Ascending aorta (tissue), 2 donors: ENCODE results near the gene NTRK3. TPM values are rescaled to one million over a fixed set of nuclear protein-coding genes. Genes with fewer than 3 reads are reported as not detected.

Experiments
- DNase-seq, 2 donors: peaks; one replicate each; pipeline ENCODE4 v3.0.0-alpha.2; 2019; ENCODE audit warnings: low spot score in 2 of 2
- H3K27ac ChIP-seq, 2 donors: fragments of 200-600 bp; sonication (generic); one replicate each; pipeline ENCODE4 v1.5.1; 2016 to 2017; ENCODE audit warnings: mild to moderate bottlenecking in 1 of 2
- H3K27me3 ChIP-seq: fragments of 200-600 bp; sonication (generic); one replicate; pipeline ENCODE4 v1.5.1; 2017
- H3K36me3 ChIP-seq, 2 donors: fragments of 200-600 bp; sonication (generic); one replicate each; pipeline ENCODE4 v1.5.1; 2016
- H3K4me1 ChIP-seq, 2 donors: fragments of 200-600 bp; sonication (generic); one replicate each; pipeline ENCODE4 v1.5.1; 2016 to 2017; ENCODE audit warnings: mild to moderate bottlenecking in 1 of 2
- H3K4me3 ChIP-seq, 2 donors: fragments of 200-600 bp; sonication (generic); one replicate each; pipeline ENCODE4 v1.5.1; 2016 to 2017; ENCODE audit warnings: mild to moderate bottlenecking in 1 of 2
- H3K9me3 ChIP-seq, 2 donors: fragments of 200-600 bp; sonication (generic); one replicate each; pipeline ENCODE4 v1.5.1; 2016
- intact Hi-C: fragments of 100-400 bp; cut with DNase I; formaldehyde crosslinking; loops from one replicate; pipeline ENCODE4 v1.15.1; 2023
- total RNA-seq: library from RNA; depleted of rRNA; stranded (reverse); fragments of >200 nt; gene quantifications from one replicate; pipeline ENCODE4 v1.1.0, GENCODE V29; 2016
- TF ChIP-seq, protein P1 (sequence below), 3 experiments: fragments of 200-600 bp in 2 of 3; fragments of 450-650 bp in 1 of 3; sonication (generic) in 2 of 3; IDR thresholded peaks; one replicate each; pipeline ENCODE4 v1.5.1; 2016 to 2019; ENCODE audit warnings: antibody characterized with exemption in 3 of 3, mild to moderate bottlenecking in 1 of 3, moderate library complexity in 1 of 3

Gene NTRK3
- total RNA-seq, 1 donor from 2014 or later = 52.7 TPM

DNA sequence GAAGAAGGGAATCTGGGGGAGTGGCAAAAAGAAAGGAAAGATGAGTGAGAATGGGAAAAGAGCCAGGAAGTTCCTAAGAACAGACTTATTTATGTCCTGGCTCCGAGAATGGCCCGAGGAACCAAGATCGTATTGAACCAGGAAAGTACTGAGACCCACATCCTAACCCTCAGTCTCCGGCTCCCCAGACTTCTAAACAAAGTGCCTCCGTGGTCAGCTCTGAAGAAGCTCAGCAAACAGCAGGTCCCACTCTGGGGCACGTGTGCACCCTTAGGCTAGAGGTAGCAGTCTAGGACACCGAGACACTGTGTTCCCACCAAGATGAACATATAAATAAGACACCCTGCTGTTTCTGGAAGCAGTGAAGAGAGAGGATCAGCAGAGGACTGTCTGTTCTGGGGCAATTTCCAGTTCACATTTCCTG, 307.4 kb downstream of the NTRK3 start:
- TF ChIP-seq, protein P1, sequence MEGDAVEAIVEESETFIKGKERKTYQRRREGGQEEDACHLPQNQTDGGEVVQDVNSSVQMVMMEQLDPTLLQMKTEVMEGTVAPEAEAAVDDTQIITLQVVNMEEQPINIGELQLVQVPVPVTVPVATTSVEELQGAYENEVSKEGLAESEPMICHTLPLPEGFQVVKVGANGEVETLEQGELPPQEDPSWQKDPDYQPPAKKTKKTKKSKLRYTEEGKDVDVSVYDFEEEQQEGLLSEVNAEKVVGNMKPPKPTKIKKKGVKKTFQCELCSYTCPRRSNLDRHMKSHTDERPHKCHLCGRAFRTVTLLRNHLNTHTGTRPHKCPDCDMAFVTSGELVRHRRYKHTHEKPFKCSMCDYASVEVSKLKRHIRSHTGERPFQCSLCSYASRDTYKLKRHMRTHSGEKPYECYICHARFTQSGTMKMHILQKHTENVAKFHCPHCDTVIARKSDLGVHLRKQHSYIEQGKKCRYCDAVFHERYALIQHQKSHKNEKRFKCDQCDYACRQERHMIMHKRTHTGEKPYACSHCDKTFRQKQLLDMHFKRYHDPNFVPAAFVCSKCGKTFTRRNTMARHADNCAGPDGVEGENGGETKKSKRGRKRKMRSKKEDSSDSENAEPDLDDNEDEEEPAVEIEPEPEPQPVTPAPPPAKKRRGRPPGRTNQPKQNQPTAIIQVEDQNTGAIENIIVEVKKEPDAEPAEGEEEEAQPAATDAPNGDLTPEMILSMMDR (IDR thresholded peaks at IDR 0.05) = no peak
- intact Hi-C loops = no loop called here
- H3K27me3 ChIP-seq = no peaks in the 10 kb centered on the region
- H3K9me3 ChIP-seq = no peaks in the 10 kb centered on the region
- no peaks in the 10 kb centered on the region for H3K4me1 ChIP-seq
- no peak for DNase-seq
- no peak overlapping the region for H3K4me3 ChIP-seq
- H3K36me3 ChIP-seq = no peaks in the 10 kb centered on the region
- peak overlapping the region; percentile 20 to 59 for H3K27ac ChIP-seq

DNA sequence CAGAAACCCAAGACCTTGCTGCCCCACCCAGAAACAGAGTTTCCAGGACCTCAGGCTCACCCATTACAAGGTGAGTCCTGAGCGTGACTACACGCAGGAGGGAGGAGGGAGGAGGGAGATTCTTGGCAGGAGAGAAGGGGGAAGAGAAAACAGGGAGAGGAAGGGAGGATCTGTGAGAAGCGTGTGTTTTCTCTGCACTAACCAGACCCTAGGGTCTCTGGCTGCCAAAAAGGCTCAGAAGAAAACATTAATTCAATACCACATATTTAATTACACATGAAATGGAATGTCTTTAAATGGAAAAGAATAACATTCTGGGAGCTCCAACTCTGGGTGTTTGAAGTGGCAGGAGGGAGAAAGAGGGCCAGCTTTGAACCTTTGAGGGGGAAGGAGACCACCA, 309.0 kb downstream of the NTRK3 start:
- DNase-seq = no peak
- Histone ChIP-seq H3K27me3 (no peaks in the 10 kb centered on the region), H3K4me3 (no peak overlapping the region), H3K9me3 (no peaks in the 10 kb centered on the region), H3K27ac (no peak overlapping the region), H3K36me3 (no peaks in the 10 kb centered on the region), H3K4me1 (no peaks in the 10 kb centered on the region)
- intact Hi-C loops = no loop called here
- TF ChIP-seq, protein P1 (IDR thresholded peaks at IDR 0.05) = no peak

DNA sequence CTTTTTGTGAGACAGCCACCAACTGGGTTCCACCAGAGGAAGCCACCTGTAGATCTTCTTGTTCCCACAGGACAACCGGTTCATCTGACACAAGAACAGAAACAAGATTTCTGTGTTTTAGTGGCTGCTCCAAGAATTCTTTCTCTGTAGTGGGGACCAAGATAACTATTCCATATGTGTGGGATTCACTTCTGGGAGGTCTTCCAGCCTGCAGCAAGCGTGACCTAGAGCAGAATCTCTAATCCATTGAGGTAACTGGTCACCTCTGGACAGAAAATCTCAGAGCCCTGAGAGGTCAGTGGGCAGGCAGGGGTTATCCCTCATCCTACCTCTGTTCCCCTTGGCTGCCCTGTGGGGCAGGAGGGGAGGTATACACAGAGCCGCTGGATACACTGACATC, 311.3 kb downstream of the NTRK3 start:
- Histone ChIP-seq H3K4me1 (no peaks in the 10 kb centered on the region), H3K4me3 (no peak overlapping the region), H3K27me3 (no peaks in the 10 kb centered on the region), H3K36me3 (no peaks in the 10 kb centered on the region), H3K27ac (no peak overlapping the region), H3K9me3 (no peaks in the 10 kb centered on the region)
- TF ChIP-seq, protein P1 (IDR thresholded peaks at IDR 0.05) = no peak
- intact Hi-C loops = no loop called here
- no peak for DNase-seq

DNA sequence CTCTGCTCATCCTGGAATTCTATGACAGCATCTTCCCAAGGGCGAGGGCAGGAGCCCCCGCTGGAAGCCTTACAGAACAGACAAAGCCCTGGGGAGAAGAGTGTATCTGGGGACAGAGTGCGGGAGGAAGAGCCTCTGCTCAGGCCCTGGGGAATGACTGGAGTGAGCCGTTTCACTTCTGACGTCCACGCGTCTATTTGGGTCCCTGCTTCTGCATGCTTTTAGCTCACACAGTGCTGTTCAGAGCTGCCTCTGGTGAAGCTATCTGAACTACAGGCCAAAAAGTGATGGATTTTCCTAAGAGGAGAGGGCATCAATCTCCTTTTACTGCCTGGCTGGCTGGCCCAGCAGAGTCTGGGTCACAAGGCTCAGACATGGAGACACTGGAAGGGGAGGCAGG, 311.8 kb downstream of the NTRK3 start:
- Histone ChIP-seq H3K27me3 (no peaks in the 10 kb centered on the region), H3K4me3 (no peak overlapping the region), H3K4me1 (no peaks in the 10 kb centered on the region), H3K36me3 (no peaks in the 10 kb centered on the region), H3K27ac (no peak overlapping the region), H3K9me3 (no peaks in the 10 kb centered on the region)
- intact Hi-C loops = no loop called here
- TF ChIP-seq, protein P1 (IDR thresholded peaks at IDR 0.05) = no peak
- no peak for DNase-seq

DNA sequence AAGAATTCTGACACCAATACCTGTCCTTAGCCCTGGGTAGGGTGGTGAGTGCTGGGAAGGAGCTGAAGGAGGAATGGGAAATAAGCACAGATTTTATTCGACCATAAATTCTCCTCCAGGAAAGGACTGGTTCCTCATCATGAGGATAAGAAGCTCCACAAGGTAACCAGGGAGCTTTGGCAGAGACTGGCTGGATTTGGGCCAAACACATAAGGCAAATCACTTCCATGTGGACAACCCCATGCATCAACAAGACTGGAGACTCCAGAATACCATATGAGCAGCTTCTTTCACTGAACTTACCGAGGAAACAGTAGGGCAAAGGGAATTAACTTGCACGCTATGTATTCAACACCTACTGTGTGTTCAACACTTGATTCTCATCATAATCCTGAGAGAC, 312.5 kb downstream of the NTRK3 start:
- intact Hi-C loops = no loop called here
- no peak for DNase-seq
- Histone ChIP-seq H3K9me3 (no peaks in the 10 kb centered on the region), H3K27me3 (no peaks in the 10 kb centered on the region), H3K27ac (no peak overlapping the region), H3K4me1 (no peaks in the 10 kb centered on the region), H3K4me3 (no peak overlapping the region), H3K36me3 (no peaks in the 10 kb centered on the region)
- TF ChIP-seq, protein P1 (IDR thresholded peaks at IDR 0.05) = no peak

DNA sequence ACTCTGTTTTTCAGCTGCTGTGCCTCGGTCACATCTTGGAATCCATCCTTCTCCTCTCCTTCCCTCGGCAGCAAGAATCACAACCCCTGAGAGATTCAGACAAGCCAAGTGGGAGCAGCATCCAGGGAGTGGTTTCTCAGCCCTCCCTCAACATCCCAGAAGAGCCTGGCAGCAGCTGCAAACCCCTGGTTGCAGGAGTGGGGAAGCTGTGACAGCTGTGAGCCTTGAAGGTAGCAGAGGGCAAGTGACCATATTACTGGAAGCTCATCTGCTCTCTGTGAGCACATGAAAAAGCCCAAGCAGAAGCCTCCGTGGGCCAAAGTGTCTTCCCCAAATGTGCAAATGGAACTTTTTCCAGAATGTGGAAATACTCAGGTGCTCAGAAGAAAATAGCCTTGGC, 312.9 kb downstream of the NTRK3 start:
- intact Hi-C loops = no loop called here
- H3K4me3 ChIP-seq = no peak overlapping the region
- no peaks in the 10 kb centered on the region for H3K27me3 ChIP-seq
- H3K36me3 ChIP-seq = no peaks in the 10 kb centered on the region
- TF ChIP-seq, protein P1 (IDR thresholded peaks at IDR 0.05) = no peak
- H3K4me1 ChIP-seq = no peaks in the 10 kb centered on the region
- no peak for DNase-seq
- no peaks in the 10 kb centered on the region for H3K9me3 ChIP-seq
- no peak overlapping the region for H3K27ac ChIP-seq
